ENCODE measurements around the gene GARRE1.

- TF ChIP-seq TAF1 (IDR thresholded peaks at IDR 0.05; ENCODE audit: borderline replicate concordance, insufficient read depth, low read length) (no peak), REST (IDR thresholded peaks at IDR 0.05; ENCODE audit: insufficient read depth in 1 of 2, low read depth in 2 of 2, low read length in 2 of 2) (no peak), POLR2AphosphoS5 (IDR thresholded peaks at IDR 0.05; ENCODE audit: low read depth, low read length) (no peak), FOXP2 (optimal IDR thresholded peaks at IDR 0.05; ENCODE audit: borderline replicate concordance, extremely low read depth, extremely low read length, insufficient read depth) (no peak), SIN3A (IDR thresholded peaks at IDR 0.05; ENCODE audit: borderline replicate concordance, insufficient read depth, low read length) (no peak)
Observed at GRCh38 chr19:34244611-34245299, 9.6 kb upstream of the GARRE1 start.

All from PFSK-1 (cell line).